A673 (cell line): ENCODE results near the gene MYD88.

ENCODE experiments used
- EZH2 ChIP-seq: fragments of 200-600 bp; sonication (generic); IDR thresholded peaks from 2 replicates; pipeline ENCODE4 v1.6.1; 2017; ENCODE audit warnings: borderline replicate concordance, low read depth, mild to moderate bottlenecking, mixed read lengths, antibody characterized with exemption, low read length; ENCODE audit not compliant: poor library complexity, severe bottlenecking
- TF ChIP-seq, protein P1 (sequence below): fragments of 300-800, 200-600 bp; sonication (generic); conservative IDR thresholded peaks from 2 replicates; pipeline ENCODE4 v1.5.1; 2017; ENCODE audit warnings: low read depth, mild to moderate bottlenecking, antibody characterized with exemption, low read length, moderate library complexity, mixed read lengths

DNA sequence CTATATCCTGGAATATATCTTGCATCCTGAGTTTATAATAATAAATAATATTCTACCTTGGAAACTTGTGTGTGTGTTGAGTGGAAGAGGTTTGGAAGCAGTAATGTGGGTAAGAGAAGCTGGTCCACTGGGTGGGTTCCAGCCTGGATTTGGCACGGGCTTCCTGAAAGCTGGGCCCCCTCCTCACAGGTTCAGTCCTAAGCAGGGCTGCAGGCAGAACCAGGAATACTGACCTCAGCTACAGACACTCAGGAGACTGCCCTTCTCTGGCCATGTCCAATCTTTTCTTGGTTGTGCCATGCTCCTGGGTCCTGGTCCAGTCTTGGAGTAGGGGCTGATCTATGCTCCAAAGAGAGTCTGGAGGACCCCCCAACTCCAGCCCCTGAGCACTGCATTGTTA lies 4.5 kb downstream of the MYD88 start:
- TF ChIP-seq, protein P1, sequence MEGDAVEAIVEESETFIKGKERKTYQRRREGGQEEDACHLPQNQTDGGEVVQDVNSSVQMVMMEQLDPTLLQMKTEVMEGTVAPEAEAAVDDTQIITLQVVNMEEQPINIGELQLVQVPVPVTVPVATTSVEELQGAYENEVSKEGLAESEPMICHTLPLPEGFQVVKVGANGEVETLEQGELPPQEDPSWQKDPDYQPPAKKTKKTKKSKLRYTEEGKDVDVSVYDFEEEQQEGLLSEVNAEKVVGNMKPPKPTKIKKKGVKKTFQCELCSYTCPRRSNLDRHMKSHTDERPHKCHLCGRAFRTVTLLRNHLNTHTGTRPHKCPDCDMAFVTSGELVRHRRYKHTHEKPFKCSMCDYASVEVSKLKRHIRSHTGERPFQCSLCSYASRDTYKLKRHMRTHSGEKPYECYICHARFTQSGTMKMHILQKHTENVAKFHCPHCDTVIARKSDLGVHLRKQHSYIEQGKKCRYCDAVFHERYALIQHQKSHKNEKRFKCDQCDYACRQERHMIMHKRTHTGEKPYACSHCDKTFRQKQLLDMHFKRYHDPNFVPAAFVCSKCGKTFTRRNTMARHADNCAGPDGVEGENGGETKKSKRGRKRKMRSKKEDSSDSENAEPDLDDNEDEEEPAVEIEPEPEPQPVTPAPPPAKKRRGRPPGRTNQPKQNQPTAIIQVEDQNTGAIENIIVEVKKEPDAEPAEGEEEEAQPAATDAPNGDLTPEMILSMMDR, result no peak
- no peak for TF ChIP-seq EZH2
